ENCODE measurements around the gene KCNIP2.

DNA sequence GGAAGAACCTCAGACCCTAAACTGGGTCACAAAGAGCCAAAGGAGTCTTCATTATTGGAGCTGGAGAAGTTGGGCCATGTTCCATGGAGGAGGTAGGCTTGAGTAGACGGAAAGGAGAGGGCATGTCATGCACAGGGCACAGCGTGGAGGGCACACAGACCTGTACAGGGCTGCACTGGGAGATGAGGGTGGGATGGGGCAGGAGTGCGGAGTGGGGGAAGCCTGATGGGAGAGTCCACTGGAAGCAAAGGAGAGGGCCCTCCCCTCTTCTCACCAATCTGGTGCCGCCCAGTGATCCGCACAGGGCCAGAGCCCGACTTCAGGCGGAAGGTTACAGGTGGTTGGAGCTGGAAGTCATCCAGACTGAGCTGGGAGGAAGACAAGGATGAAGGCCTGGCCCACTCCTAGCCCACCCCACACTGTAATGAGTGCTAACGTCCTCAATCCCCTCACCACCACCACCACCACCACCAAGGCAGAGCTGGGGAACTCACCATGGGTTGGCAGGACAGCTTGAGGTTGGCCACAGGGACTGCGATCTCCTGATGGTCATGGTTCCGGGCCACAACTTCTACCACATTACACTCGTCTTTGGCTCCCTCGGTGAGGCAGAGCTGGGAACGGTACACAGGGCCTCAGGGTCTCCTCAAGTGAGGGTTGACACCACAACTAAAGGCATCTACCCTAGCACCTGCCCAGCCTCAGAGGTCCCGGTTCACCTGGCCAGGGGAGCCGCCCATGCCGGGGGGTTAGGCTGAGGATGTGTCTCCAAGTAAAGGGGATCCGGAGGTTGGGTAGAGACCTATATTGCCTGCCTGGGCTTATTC is 61.4 kb downstream of the KCNIP2 start:
- TF ChIP-seq, protein P1, sequence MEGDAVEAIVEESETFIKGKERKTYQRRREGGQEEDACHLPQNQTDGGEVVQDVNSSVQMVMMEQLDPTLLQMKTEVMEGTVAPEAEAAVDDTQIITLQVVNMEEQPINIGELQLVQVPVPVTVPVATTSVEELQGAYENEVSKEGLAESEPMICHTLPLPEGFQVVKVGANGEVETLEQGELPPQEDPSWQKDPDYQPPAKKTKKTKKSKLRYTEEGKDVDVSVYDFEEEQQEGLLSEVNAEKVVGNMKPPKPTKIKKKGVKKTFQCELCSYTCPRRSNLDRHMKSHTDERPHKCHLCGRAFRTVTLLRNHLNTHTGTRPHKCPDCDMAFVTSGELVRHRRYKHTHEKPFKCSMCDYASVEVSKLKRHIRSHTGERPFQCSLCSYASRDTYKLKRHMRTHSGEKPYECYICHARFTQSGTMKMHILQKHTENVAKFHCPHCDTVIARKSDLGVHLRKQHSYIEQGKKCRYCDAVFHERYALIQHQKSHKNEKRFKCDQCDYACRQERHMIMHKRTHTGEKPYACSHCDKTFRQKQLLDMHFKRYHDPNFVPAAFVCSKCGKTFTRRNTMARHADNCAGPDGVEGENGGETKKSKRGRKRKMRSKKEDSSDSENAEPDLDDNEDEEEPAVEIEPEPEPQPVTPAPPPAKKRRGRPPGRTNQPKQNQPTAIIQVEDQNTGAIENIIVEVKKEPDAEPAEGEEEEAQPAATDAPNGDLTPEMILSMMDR (IDR thresholded peaks at IDR 0.05), result no peak
- TF ChIP-seq POLR2A (IDR thresholded peaks at IDR 0.05), result no peak

Data from right lobe of liver (tissue), 4 donors.